SU-DHL-6 (cell line): ENCODE measurements around the gene UMODL1.

Experiments
- H2AFZ ChIP-seq: fragments of 200-600 bp; sonication (generic); 2 replicates; pipeline ENCODE4 v1.6.1; 2014; ENCODE audit warnings: low read depth, mild to moderate bottlenecking, moderate library complexity, mixed read lengths, antibody characterized with exemption, low read length; ENCODE audit not compliant: severe bottlenecking
- H3F3A ChIP-seq: fragments of 200-600 bp; shearing (Covaris generic); 2 replicates; pipeline ENCODE4 v1.6.0; 2016; ENCODE audit warnings: antibody characterized with exemption, mild to moderate bottlenecking; ENCODE audit not compliant: insufficient read depth
- H3K27ac ChIP-seq: fragments of 200-600 bp; sonication (generic); 2 replicates; pipeline ENCODE4 v1.5.1; 2016; ENCODE audit warnings: low read depth, mild to moderate bottlenecking, low read length, moderate library complexity, mixed read lengths
- H3K27me3 ChIP-seq: fragments of 200-600 bp; sonication (generic), shearing (Covaris generic); 2 replicates; pipeline ENCODE4 v1.6.0; 2014; ENCODE audit warnings: mild to moderate bottlenecking, low read length
- H3K36me3 ChIP-seq: fragments of 200-600 bp; sonication (generic); 2 replicates; pipeline ENCODE4 v1.6.1; 2014; ENCODE audit warnings: mild to moderate bottlenecking, low read length, mixed read lengths
- H3K4me2 ChIP-seq: fragments of 300-600, 200-600 bp; shearing (Covaris generic), sonication (generic); 2 replicates; pipeline ENCODE4 v1.6.0; 2014; ENCODE audit warnings: low read length, low read depth, mild to moderate bottlenecking; ENCODE audit not compliant: poor library complexity, severe bottlenecking
- H3K4me3 ChIP-seq: fragments of 200-600 bp; sonication (generic); 2 replicates; pipeline ENCODE4 v1.5.1; 2014; ENCODE audit warnings: antibody characterized with exemption, low read length, mild to moderate bottlenecking, mixed read lengths; ENCODE audit not compliant: insufficient read depth, poor library complexity, severe bottlenecking
- H3K79me2 ChIP-seq: fragments of 200-600 bp; sonication (generic); 2 replicates; pipeline ENCODE4 v1.6.1; 2014; ENCODE audit warnings: mild to moderate bottlenecking, low read length, moderate library complexity; ENCODE audit not compliant: insufficient read depth
- H3K9ac ChIP-seq: fragments of 200-600 bp; sonication (generic); 2 replicates; pipeline ENCODE4 v1.7.0; 2014; ENCODE audit warnings: mild to moderate bottlenecking, low read length
- H3K9me2 ChIP-seq: fragments of 200-600 bp; sonication (generic); replicated peaks from 2 replicates; pipeline ENCODE4 v1.6.1; 2014; ENCODE audit warnings: low read length; ENCODE audit not compliant: insufficient read depth
- H3K9me3 ChIP-seq: fragments of 200-600 bp; sonication (generic); 2 replicates; pipeline ENCODE4 v1.6.1; 2014; ENCODE audit warnings: low read length, mixed read lengths; ENCODE audit not compliant: insufficient read depth
- H4K20me1 ChIP-seq: fragments of 200-600 bp; sonication (generic); 2 replicates; pipeline ENCODE4 v1.6.1; 2014; ENCODE audit warnings: low read depth, mild to moderate bottlenecking, antibody characterized with exemption, low read length, moderate library complexity, mixed read lengths
- EZH2phosphoT487 ChIP-seq: fragments of 200-600 bp; sonication (generic), shearing (Covaris generic); conservative IDR thresholded peaks from 2 replicates; pipeline ENCODE4 v1.6.1; 2018; ENCODE audit warnings: mild to moderate bottlenecking, antibody characterized with exemption, low read length, moderate library complexity, mixed read lengths
- TF ChIP-seq, protein P1 (sequence below): fragments of 200-600 bp; sonication (generic); IDR thresholded peaks from one replicate; pipeline ENCODE4 v1.5.1; 2017; ENCODE audit warnings: antibody characterized with exemption, mild to moderate bottlenecking, low read length, moderate library complexity; ENCODE audit not compliant: insufficient read depth, poor library complexity, severe bottlenecking

The UMODL1 gene

DNA sequence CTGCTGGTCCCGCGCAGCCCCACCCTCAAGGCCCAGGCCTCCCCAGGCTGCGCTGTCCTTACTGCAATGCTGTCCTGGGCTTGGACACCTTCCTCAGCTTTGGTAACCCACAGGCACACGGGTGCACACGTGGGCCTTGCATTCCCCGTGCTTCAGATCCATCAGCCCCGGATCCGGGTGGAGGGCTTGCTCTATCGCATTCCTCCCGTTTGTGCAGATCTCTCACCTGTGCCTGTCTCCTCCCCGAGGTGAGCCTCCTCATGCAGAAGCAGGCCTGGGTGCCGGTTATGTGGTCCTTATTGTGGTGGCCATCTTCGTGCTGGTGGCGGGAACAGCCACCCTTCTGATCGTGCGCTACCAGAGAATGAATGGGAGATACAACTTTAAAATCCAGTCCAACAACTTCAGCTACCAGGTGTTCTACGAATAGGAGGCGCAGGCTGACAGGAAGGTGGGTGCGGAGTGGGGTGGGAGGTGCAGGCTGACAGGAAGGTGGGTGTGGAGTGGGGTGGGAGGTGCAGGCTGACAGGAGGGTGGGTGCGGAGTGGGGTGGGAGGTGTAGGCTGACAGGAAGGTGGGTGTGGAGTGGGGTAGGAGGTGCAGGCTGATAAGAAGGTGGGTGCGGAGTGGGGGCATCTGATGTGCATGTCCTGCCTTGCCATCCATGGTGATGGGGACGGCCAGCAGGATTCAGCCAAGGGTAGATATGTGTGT, 66.2 kb downstream of the UMODL1 start:
- Histone ChIP-seq H3K9me3 (no peaks in the 10 kb centered on the region), H3K27ac (no peak overlapping the region), H4K20me1 (no peaks in the 10 kb centered on the region), H3F3A (no peaks in the 10 kb centered on the region), H2AFZ (no peak overlapping the region), H3K27me3 (no peaks in the 10 kb centered on the region), H3K4me2 (no peak overlapping the region), H3K9ac (no peak overlapping the region), H3K79me2 (no peaks in the 10 kb centered on the region), H3K36me3 (no peaks in the 10 kb centered on the region), H3K4me3 (no peak overlapping the region), H3K9me2 (no peaks in the 10 kb centered on the region)
- TF ChIP-seq, protein P1, sequence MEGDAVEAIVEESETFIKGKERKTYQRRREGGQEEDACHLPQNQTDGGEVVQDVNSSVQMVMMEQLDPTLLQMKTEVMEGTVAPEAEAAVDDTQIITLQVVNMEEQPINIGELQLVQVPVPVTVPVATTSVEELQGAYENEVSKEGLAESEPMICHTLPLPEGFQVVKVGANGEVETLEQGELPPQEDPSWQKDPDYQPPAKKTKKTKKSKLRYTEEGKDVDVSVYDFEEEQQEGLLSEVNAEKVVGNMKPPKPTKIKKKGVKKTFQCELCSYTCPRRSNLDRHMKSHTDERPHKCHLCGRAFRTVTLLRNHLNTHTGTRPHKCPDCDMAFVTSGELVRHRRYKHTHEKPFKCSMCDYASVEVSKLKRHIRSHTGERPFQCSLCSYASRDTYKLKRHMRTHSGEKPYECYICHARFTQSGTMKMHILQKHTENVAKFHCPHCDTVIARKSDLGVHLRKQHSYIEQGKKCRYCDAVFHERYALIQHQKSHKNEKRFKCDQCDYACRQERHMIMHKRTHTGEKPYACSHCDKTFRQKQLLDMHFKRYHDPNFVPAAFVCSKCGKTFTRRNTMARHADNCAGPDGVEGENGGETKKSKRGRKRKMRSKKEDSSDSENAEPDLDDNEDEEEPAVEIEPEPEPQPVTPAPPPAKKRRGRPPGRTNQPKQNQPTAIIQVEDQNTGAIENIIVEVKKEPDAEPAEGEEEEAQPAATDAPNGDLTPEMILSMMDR: no peak
- TF ChIP-seq EZH2phosphoT487: no peak

DNA sequence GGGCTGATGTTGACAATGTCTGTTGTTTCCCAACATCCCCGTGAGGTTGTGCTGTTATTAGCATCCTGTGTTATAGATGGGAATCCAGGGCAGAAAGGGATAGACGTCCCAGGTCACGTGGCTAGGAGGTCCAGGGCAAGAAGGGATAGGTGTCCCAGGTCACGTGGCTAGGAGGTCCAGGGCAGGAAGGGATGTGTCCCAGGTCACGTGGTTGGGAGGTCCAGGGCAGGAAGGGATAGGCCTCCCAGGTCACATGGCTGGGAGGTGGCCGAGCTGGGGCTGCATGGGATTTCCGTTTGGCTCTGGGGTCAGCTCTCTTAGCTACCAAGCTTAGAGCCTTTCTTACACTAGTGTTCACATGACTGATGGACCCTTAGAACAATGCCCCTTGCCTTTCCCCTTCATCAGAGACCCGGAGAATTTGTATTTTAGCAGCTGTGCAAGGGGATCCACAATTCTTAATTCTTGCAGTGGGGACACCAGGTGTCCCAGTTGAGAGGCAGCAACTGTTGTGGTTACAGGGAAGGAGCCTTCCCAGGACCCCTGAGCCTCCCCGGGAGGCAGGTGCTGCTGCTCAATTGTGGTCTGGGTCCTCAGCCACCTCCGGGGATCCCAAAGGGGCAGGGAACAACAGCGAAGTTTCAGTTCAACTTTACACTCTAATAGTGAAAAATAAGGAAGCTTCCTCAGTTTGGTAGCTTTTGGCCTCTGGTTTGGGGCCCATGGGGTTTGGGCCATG, 69.2 kb downstream of the UMODL1 start:
- TF ChIP-seq EZH2phosphoT487: no peak
- TF ChIP-seq, protein P1: no peak
- no peak overlapping the region for H3K4me3 ChIP-seq
- H3K36me3 ChIP-seq: no peaks in the 10 kb centered on the region
- no peaks in the 10 kb centered on the region for H3K9me2 ChIP-seq
- no peak overlapping the region for H3K27ac ChIP-seq
- H4K20me1 ChIP-seq: no peaks in the 10 kb centered on the region
- no peak overlapping the region for H2AFZ ChIP-seq
- H3K27me3 ChIP-seq: no peaks in the 10 kb centered on the region
- no peaks in the 10 kb centered on the region for H3K79me2 ChIP-seq
- H3K9ac ChIP-seq: no peak overlapping the region
- no peaks in the 10 kb centered on the region for H3K9me3 ChIP-seq
- no peak overlapping the region for H3K4me2 ChIP-seq
- no peaks in the 10 kb centered on the region for H3F3A ChIP-seq

DNA sequence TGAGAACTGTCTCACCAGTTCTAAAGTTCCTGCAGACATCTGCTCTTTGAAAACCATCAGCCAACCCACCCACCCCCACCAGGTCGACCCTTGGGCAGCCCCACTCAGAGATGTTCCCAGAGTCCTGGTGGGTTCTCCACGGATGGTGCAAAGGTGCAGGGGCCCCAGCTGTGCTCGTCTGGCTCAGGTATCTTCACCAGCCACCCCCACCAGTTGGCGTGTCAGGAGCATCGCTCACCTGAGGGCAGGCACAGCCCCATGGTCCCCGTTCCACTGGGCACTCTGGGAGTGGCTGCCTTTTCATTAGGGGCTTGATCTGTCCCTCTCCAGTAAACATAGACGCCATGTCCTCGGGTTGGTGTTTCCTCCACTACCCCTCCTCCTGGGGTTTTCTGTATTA, 70.5 kb downstream of the UMODL1 start:
- no peaks in the 10 kb centered on the region for H3F3A ChIP-seq
- no peaks in the 10 kb centered on the region for H3K9me2 ChIP-seq
- H3K4me2 ChIP-seq: no peak overlapping the region
- no peaks in the 10 kb centered on the region for H3K36me3 ChIP-seq
- H3K27me3 ChIP-seq: no peaks in the 10 kb centered on the region
- H3K79me2 ChIP-seq: no peaks in the 10 kb centered on the region
- H3K4me3 ChIP-seq: no peak overlapping the region
- H3K9ac ChIP-seq: no peak overlapping the region
- no peak overlapping the region for H2AFZ ChIP-seq
- no peak overlapping the region for H3K27ac ChIP-seq
- no peaks in the 10 kb centered on the region for H4K20me1 ChIP-seq
- TF ChIP-seq, protein P1: no peak
- no peak for TF ChIP-seq EZH2phosphoT487
- no peaks in the 10 kb centered on the region for H3K9me3 ChIP-seq
